Panc1 (cell line): ENCODE results near the gene PIP5K1A. TPM values are rescaled to one million over a fixed set of nuclear protein-coding genes. Genes with fewer than 3 reads are reported as not detected.

Source experiments
- ATAC-seq: fragments of 200-7000 bp; cut with Tn5 transposase; 2 replicates; pipeline ENCODE4 v1.9.1; 2020; ENCODE audit warnings: mild to moderate bottlenecking, moderate library complexity
- BruUV-seq: library from RNA; stranded (reverse); fragments of 400-500 nt; replicated peaks from 2 replicates; lab custom pipeline; 2021; lab: Mats Ljungman, UMichigan
- CTCF ChIA-PET: fragments of 300-600 bp; sonication (Branson Sonifier 250); formaldehyde crosslinking; loops from one replicate; lab custom pipeline; 2022; ENCODE audit warnings: antibody characterized with exemption; lab: Charles Lee
- POLR2A ChIA-PET: fragments of 300-600 bp; sonication (Branson Sonifier 250); formaldehyde crosslinking; loops from one replicate; lab custom pipeline; 2022; ENCODE audit warnings: antibody characterized with exemption; lab: Charles Lee
- DNase-seq: peaks from one replicate; pipeline ENCODE4 v3.0.0-alpha.2; 2010; ENCODE audit warnings: low read depth, low spot score
- H3K27ac ChIP-seq: 2 replicates; pipeline ENCODE4 v1.5.1; 2011; ENCODE audit warnings: mild to moderate bottlenecking, low read length, inconsistent platforms
- H3K27me3 ChIP-seq: fragments of 200-500 bp; sonication (Bioruptor generic); 2 replicates; pipeline ENCODE4 v1.6.0; 2014; ENCODE audit warnings: low read length, inconsistent platforms; ENCODE audit not compliant: control insufficient read depth, insufficient read depth
- H3K36me3 ChIP-seq: fragments of 200-500 bp; sonication (Bioruptor generic); 2 replicates; pipeline ENCODE4 v1.5.1; 2014; ENCODE audit warnings: inconsistent platforms, mild to moderate bottlenecking, low read length, moderate library complexity; ENCODE audit not compliant: control insufficient read depth, insufficient read depth
- H3K4me1 ChIP-seq: 2 replicates; pipeline ENCODE4 v1.5.1; 2011; ENCODE audit warnings: inconsistent platforms, mild to moderate bottlenecking, low read length, moderate library complexity; ENCODE audit not compliant: control insufficient read depth, insufficient read depth
- H3K4me3 ChIP-seq, 2 experiments: 2 replicates each; pipeline ENCODE4 v1.5.1; 2011 to 2012; ENCODE audit warnings: low read depth in 2 of 2, low read length in 2 of 2, mild to moderate bottlenecking in 2 of 2, inconsistent platforms in 1 of 2, moderate library complexity in 1 of 2
- H3K9me3 ChIP-seq: fragments of 200-500 bp; sonication (Bioruptor generic); 2 replicates; pipeline ENCODE4 v1.5.1; 2014; ENCODE audit warnings: low read depth, mild to moderate bottlenecking, inconsistent platforms, low read length, moderate library complexity; ENCODE audit not compliant: control insufficient read depth, insufficient read depth
- CTCF ChIP-seq: fragments of 450-650 bp; IDR thresholded peaks from 2 replicates; pipeline ENCODE4 v1.5.1; 2017; ENCODE audit warnings: mild to moderate bottlenecking
- POLR2AphosphoS5 ChIP-seq: IDR thresholded peaks from 2 replicates; pipeline ENCODE4 v1.6.1; 2012; ENCODE audit warnings: mild to moderate bottlenecking, low read depth, low read length, moderate library complexity
- REST ChIP-seq, 2 experiments: IDR thresholded peaks; 2 replicates each; pipeline ENCODE4 v1.6.1; 2011 to 2012; ENCODE audit warnings: low read depth in 2 of 2, control low read depth in 1 of 2, low read length in 1 of 2, mild to moderate bottlenecking in 1 of 2, moderate library complexity in 1 of 2; ENCODE audit not compliant: insufficient read depth in 1 of 2
- SIN3A ChIP-seq: IDR thresholded peaks from 2 replicates; pipeline ENCODE4 v1.6.1; 2012; ENCODE audit warnings: low read depth, mild to moderate bottlenecking, low read length, moderate library complexity, borderline replicate concordance; ENCODE audit not compliant: insufficient read depth
- TCF7L2 ChIP-seq: IDR thresholded peaks from 2 replicates; pipeline ENCODE4 v1.6.1; 2011; ENCODE audit warnings: mild to moderate bottlenecking, low read depth, low read length, inconsistent platforms
- in situ Hi-C: cut with HindIII; loops from 2 replicates; pipeline ENCODE4 v1.10.0; 2016; ENCODE audit warnings: low sequenced_read_pairs, low pct_unique_long_range_greater_than_20kb
- intact Hi-C: fragments of 100-400 bp; cut with micrococcal nuclease; formaldehyde crosslinking; loops from one replicate; pipeline ENCODE4 v1.10.0; 2022; ENCODE audit not compliant: unreplicated experiment
- total RNA-seq: library from RNA; stranded (reverse); gene quantifications from one replicate; pipeline ENCODE4 v1.2.1, GENCODE V29; 2021; ENCODE audit not compliant: unreplicated experiment

The PIP5K1A gene
- total RNA-seq, 1 experiment from 2014 or later: 78.9 TPM

GRCh38 chr1:151266821-151267220 lies 68.5 kb downstream of the PIP5K1A start:
- intact Hi-C loops (no loop called here), in situ Hi-C loops (no loop called here)
- Histone ChIP-seq H3K9me3 (no peaks in the 10 kb centered on the region), H3K4me3 (no peak overlapping the region), H3K4me1 (no peaks in the 10 kb centered on the region), H3K36me3 (peaks cover 15% of the 10 kb centered on the region), H3K27me3 (no peaks in the 10 kb centered on the region), H3K27ac (no peak overlapping the region)
- TF ChIP-seq CTCF (no peak), POLR2AphosphoS5 (no peak), REST (IDR thresholded peaks at IDR 0.05; ENCODE audit: insufficient read depth in 1 of 2, low read depth in 2 of 2, low read length in 1 of 2) (no peak), TCF7L2 (no peak), SIN3A (no peak)
- ChIA-PET CTCF (no interaction called here), POLR2A (no interaction called here)
- DNase-seq (no peak), ATAC-seq (no peak)
- no TSS peak for BruUV-seq

- Histone ChIP-seq H3K27me3 (no peaks in the 10 kb centered on the region), H3K9me3 (no peaks in the 10 kb centered on the region), H3K27ac (no peak overlapping the region), H3K4me1 (no peaks in the 10 kb centered on the region), H3K4me3 (no peak overlapping the region), H3K36me3 (peaks cover 15% of the 10 kb centered on the region)
- DNase-seq (no peak), ATAC-seq (no peak)
- intact Hi-C loops: no loop called here
- POLR2A ChIA-PET: interaction anchor here (0.7 kb wide), 1 partner anchor 59 kb away, joined by 8 read pairs; the partner anchor contains the start of gene PI4KB
- in situ Hi-C loops: no loop called here
- no TSS peak for BruUV-seq
- CTCF ChIA-PET: no interaction called here
- TF ChIP-seq POLR2AphosphoS5: no peak
- TF ChIP-seq TCF7L2: no peak
- no peak for TF ChIP-seq REST (IDR thresholded peaks at IDR 0.05; ENCODE audit: insufficient read depth in 1 of 2, low read depth in 2 of 2, low read length in 1 of 2)
- TF ChIP-seq CTCF: no peak
- no peak for TF ChIP-seq SIN3A
These were observed 69.4 kb downstream of the PIP5K1A start for GRCh38 chr1:151267760-151268159.
